KBM-7 (cell line): ENCODE measurements around the gene F7.
"Not testable (repeated sequence)": the region's sequence is repeated elsewhere in the genome, so short reads cannot be mapped to it uniquely, and the experiment has no call there.

Source experiments
- DNase-seq: peaks from one replicate; pipeline ENCODE4 v3.0.0-alpha.2; 2015
- in situ Hi-C: fragments of 300-500 bp; cut with MboI; formaldehyde crosslinking; loops from 2 replicates; pipeline ENCODE4 v1.14.3; 2020; ENCODE audit warnings: low sequenced_read_pairs, low pct_unique_long_range_greater_than_20kb, mixed read lengths

The F7 gene

DNA sequence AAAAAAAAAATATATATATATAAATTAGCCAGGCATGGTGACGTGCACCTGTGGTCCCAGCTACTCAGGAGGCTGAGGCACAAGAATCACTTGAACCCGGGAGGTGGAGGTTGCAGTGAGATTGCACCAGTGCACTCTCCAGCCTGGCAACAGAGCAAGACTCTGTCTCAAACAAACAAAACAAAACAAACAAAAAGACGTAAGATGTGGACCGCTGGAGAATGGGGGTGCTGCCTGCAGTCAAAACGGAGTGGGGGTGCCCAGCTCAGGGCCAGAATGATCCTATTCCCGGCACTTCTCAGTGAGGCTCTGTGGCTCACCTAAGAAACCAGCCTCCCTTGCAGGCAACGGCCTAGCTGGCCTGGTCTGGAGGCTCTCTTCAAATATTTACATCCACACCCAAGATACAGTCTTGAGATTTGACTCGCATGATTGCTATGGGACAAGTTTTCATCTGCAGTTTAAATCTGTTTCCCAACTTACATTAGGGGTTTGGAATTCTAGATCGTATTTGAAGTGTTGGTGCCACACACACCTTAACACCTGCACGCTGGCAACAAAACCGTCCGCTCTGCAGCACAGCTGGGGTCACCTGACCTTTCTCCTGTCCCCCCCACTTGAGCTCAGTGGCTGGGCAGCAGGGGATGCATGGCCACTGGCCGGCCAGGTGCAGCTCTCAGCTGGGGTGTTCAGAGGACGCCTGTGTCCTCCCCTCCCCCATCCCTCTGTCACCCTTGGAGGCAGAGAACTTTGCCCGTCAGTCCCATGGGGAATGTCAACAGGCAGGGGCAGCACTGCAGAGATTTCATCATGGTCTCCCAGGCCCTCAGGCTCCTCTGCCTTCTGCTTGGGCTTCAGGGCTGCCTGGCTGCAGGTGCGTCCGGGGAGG is at the start of gene F7:
F7 (plus strand) TSS at position 760 of the 889 bp plus-strand sequence; CDS start at position 811, 51 bp downstream.
- DNase-seq, result no peak
- in situ Hi-C loops, result no loop called here

DNA sequence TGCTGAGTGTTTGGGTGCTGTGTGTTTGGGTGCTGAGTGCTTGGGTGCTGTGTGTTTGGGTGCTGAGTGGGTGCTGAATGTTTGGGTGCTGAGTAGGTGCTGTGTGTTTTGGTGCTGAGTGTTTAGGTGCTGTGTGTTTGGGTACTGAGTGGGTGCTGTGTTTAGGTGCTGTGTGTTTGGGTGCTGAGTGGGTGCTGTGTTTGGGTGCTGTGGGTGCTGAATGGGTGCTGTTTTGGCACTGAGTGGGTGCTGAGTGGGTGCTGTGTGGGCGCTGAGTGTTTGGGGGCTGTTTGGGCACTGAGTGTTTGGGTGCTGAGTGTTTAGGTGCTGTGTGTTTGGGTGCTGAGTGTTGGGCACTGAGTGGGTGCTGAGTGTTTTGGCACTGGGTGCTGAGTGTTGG is 48.5 kb upstream of the F7 start:
- in situ Hi-C loops, result no loop called here
- no peak for DNase-seq

DNA sequence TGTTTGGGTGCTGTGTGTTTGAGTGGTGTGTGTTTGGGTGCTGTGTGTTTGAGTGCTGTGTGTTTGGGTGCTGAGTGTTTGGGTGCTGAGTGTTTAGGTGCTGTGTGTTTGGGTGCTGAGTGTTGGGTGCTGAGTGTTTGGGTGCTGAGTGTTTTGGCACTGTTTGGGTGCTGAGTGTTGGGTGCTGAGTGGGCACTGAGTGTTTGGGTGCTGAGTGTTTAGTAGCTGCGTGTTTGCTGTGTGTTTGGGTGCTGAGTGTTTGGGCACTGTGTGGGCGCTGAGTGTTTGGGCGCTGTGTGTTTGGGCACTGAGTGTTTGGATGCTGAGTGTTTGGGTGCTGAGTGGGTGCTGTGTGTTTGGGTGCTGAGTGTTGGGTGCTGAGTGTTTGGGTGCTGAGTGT is 48.0 kb upstream of the F7 start:
- in situ Hi-C loops, DNase-seq: not testable (repeated sequence)

GRCh38 chr13:113058129-113058987 is 47.2 kb upstream of the F7 start:
- no peak for DNase-seq
- in situ Hi-C loops, result no loop called here

DNA sequence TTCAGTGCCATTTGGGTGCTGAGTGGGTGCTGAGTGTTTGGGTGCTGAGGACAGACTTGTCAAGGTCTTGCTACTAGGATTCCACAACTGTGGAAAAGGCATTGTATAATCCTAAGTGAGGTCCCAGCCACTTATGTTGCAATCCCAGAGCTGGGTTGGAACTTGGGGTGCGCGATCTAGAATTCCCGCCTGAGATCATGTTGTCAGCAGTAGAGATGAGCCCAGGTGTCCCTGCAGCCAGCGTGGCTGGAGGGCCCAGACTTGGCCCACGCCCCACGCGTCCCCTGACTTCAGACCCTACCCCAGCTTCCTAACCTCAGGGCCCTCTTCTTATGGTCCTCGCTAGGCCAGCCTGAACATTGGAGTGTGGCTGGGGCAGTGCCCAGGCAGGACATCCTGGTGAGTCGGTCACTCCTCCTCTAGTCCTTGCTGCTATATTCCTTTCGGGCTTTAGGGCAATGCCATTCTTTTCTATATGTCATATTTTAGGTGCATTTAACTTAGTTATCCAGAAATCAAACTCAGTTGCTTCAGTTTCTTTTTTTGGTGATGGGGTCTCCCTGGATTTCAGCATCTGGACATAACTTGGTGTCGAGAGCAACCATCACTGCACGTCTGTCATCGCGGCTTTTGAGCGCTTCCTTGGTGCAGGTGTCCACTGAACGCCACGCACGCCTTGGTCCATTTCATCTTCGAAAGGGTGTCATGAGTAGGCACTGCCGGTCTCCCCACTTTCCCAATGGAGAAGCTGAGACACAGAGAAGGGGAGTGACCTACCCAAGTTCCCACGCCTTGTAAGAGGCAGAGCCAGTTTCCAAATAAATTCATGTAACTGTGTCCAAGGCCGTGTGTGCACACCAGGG is 46.4 kb upstream of the F7 start:
- no peak for DNase-seq
- in situ Hi-C loops, result no loop called here

DNA sequence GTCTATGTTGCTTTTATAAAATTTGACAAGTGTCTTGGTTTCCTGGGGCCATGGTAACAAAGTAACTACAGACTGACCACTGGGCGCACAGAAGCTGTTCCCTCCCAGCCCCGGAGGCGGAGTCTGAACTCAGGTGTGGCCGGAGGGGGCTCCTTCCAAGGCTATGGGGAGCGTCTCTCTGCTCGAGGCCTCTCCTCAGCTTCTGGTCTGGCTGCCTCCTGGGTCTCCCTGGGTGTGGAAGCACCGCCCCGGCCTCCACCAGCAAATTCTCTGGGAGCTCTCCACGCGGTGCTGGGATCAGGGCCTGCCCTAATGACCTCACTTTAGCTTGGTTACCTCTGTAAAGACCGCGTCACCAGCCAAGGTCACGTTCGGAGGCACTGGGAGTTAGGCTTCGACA is 45.7 kb upstream of the F7 start:
- in situ Hi-C loops, result no loop called here
- DNase-seq, result no peak

- DNase-seq, result no peak
- in situ Hi-C loops, result no loop called here
Observed at GRCh38 chr13:113060557-113061270, 44.9 kb upstream of the F7 start.

GRCh38 chr13:113061271-113061625 is 44.3 kb upstream of the F7 start:
- DNase-seq, result no peak
- in situ Hi-C loops, result no loop called here

GRCh38 chr13:113061796-113062425 is 43.7 kb upstream of the F7 start:
- in situ Hi-C loops, result no loop called here
- DNase-seq, result no peak

GRCh38 chr13:113062691-113063090 is 42.9 kb upstream of the F7 start:
- in situ Hi-C loops, result no loop called here
- DNase-seq, result no peak

- in situ Hi-C loops, result no loop called here
- no peak for DNase-seq
Observed at GRCh38 chr13:113063091-113063491, 42.5 kb upstream of the F7 start.

- in situ Hi-C loops, result no loop called here
- DNase-seq, result no peak
Observed at GRCh38 chr13:113064000-113064533, 41.5 kb upstream of the F7 start.

DNA sequence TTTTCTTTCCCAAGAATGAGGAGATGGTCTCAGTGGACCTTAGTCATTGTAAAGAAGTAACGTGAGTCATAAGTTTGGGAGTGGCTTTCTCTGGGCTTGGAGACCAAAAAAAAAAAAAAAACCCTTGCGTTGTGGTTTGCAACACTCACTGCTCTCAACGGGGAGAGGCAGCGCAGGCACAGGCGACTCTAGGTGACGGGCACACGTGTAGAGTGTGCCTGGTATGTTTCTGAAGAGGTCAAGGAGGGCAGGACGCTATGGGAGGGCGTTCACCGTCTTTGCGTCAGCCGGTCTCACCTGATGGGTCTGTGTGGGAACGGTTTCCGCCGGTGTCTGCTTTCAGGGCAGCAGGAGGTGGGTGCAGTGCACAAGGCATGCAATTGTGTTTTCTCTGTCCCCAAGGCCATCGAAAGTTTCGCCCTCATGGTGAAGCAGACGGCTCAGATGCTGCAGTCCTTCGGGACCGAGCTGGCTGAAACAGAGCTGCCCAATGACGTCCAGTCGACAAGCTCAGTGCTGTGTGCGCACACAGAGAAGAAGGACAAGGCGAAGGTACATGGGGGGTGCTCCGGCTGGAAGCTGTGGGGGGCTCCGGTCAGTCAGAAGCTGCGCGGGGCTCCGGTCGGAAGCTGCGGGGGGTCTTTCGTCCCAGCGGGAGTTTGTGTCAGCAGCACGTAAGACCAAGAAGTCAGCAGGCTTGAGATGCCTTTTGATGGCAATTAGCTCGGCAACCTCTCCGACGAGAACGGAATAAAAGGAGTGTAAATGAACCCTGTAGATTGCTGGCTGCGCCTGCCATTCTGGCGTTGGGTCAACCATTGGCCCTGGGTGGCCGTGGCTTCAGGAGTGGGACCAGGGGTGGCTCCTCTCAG is 40.8 kb upstream of the F7 start:
- in situ Hi-C loops, result no loop called here
- no peak for DNase-seq

DNA sequence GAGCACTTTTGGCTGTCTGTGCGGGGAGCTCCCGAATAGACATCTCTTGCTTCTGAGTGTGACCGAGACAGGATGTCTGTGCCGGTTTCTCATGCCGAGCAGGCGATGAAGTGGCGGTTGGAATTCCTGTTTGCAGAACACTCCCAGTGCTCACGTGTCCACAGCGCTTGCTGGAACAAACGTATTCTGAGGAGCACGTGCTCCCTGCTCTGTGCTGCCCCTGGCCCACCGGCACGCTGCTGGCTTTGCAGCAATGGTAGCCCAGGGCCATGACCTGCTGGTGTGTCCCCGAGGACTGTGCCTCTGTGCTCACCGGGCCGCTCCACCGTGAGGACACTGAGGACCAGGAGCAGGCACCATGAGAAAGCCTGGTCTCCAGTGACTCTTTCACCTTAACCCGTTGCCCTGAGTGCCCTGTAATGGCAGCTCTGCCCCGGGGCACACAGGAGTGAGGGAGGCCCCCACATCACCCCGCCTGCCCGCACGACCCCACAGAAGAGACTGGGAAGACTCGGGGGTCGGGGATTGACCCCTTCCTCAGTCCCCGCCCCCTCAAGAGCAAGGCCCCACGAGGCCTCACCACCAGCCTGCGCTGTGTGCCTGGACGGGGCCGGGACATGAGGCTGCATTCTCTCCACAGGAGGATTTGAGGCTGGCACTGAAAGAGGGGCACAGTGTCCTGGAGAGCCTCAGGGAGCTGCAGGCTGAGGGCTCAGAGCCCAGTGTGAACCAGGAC is 40.0 kb upstream of the F7 start:
- in situ Hi-C loops, result no loop called here
- no peak for DNase-seq

GRCh38 chr13:113066142-113066455 is 39.5 kb upstream of the F7 start:
- in situ Hi-C loops, result no loop called here
- no peak for DNase-seq

GRCh38 chr13:113066746-113067145 is 38.8 kb upstream of the F7 start:
- in situ Hi-C loops, result no loop called here
- DNase-seq, result no peak
